Smooth muscle cell (in vitro differentiated cells): ENCODE measurements around the gene OPRL1. TPM values are rescaled to one million over a fixed set of nuclear protein-coding genes. Genes with fewer than 3 reads are reported as not detected.

ENCODE experiments used
- DNase-seq: peaks from one replicate; lab custom pipeline; 2025; ENCODE audit not compliant: unreplicated experiment; lab: John Stamatoyannopoulos, UW
- H2AFZ ChIP-seq: fragments of 200-600 bp; sonication (generic); 2 replicates; pipeline ENCODE4 v1.6.0; 2016; ENCODE audit warnings: antibody characterized with exemption, low read depth, mild to moderate bottlenecking
- H3F3A ChIP-seq: fragments of 200-600 bp; sonication (generic); 2 replicates; pipeline ENCODE4 v1.6.0; 2017; ENCODE audit warnings: antibody characterized with exemption, low read depth
- H3K27ac ChIP-seq: fragments of 200-600 bp; sonication (generic); 2 replicates; pipeline ENCODE4 v1.5.1; 2016; ENCODE audit warnings: low read depth, mild to moderate bottlenecking
- H3K27me3 ChIP-seq: fragments of 200-600 bp; sonication (generic); 2 replicates; pipeline ENCODE4 v1.6.1; 2016; ENCODE audit warnings: low read depth, mild to moderate bottlenecking
- H3K36me3 ChIP-seq: fragments of 200-600 bp; sonication (generic); 2 replicates; pipeline ENCODE4 v1.5.1; 2016; ENCODE audit warnings: low read depth
- H3K4me1 ChIP-seq: fragments of 200-600 bp; sonication (generic); 2 replicates; pipeline ENCODE4 v1.5.1; 2016; ENCODE audit warnings: low read depth
- H3K4me2 ChIP-seq: fragments of 200-600 bp; sonication (generic); 2 replicates; pipeline ENCODE4 v1.6.0; 2016; ENCODE audit warnings: mild to moderate bottlenecking
- H3K4me3 ChIP-seq: fragments of 200-600 bp; sonication (generic); 2 replicates; pipeline ENCODE4 v1.5.1; 2016; ENCODE audit warnings: mild to moderate bottlenecking
- H3K79me2 ChIP-seq: fragments of 200-600 bp; sonication (generic); 2 replicates; pipeline ENCODE4 v1.6.0; 2016; ENCODE audit warnings: low read depth, mild to moderate bottlenecking
- H3K9ac ChIP-seq: fragments of 200-600 bp; sonication (generic); 2 replicates; pipeline ENCODE4 v1.6.0; 2016; ENCODE audit warnings: low read depth
- H3K9me3 ChIP-seq: fragments of 200-600 bp; sonication (generic); replicated peaks from 2 replicates; pipeline ENCODE4 v1.5.1; 2016; ENCODE audit warnings: low read depth
- H4K20me1 ChIP-seq: fragments of 200-600 bp; sonication (generic); 2 replicates; pipeline ENCODE4 v1.6.0; 2016; ENCODE audit warnings: low read depth
- CTCF ChIP-seq: fragments of 200-600 bp; sonication (generic); IDR thresholded peaks from 2 replicates; pipeline ENCODE4 v1.5.1; 2017; ENCODE audit warnings: borderline replicate concordance, mild to moderate bottlenecking, antibody characterized with exemption; ENCODE audit not compliant: insufficient read depth, poor library complexity, severe bottlenecking
- WGBS: methylation state at CpG from one replicate; pipeline ENCODE4 v1.1.7; 2016; ENCODE audit warnings: low lambda C conversion rate; 5-methylcytosine and 5-hydroxymethylcytosine counted together
- polyA plus RNA-seq: library from polyadenylated mRNA; unstranded; fragments of >200 nt; fragmentation: Nextera tagmentation; extraction: Ambion mirVana; gene quantifications from 2 replicates; pipeline ENCODE4 v1.2.1, GENCODE V29; 2016
- total RNA-seq: library from RNA; depleted of rRNA; stranded (reverse); fragments of >200 nt; gene quantifications from 2 replicates; pipeline ENCODE4 v1.2.3, GENCODE V29; 2014

Gene OPRL1
- total and polyA plus RNA-seq, 2 experiments from 2014 or later = 3.1 to 6.4 TPM

- H3K9ac ChIP-seq = no peak overlapping the region
- WGBS = 91% methylated on average over 11 of the region's 11 CpGs
- H3K4me2 ChIP-seq = no peak overlapping the region
- H3K79me2 ChIP-seq = no peaks in the 10 kb centered on the region
- TF ChIP-seq CTCF = no peak
- no peaks in the 10 kb centered on the region for H3K4me1 ChIP-seq
- DNase-seq = no peak
- no peak overlapping the region for H2AFZ ChIP-seq
- no peak overlapping the region for H3K4me3 ChIP-seq
- no peaks in the 10 kb centered on the region for H3F3A ChIP-seq
- H4K20me1 ChIP-seq = no peaks in the 10 kb centered on the region
- no peaks in the 10 kb centered on the region for H3K36me3 ChIP-seq
- H3K9me3 ChIP-seq = no peaks in the 10 kb centered on the region
- H3K27me3 ChIP-seq = peaks cover 7% of the 10 kb centered on the region
- no peak overlapping the region for H3K27ac ChIP-seq
Observed at GRCh38 chr20:64129146-64129782, 49.4 kb downstream of the OPRL1 start.

- WGBS = 92% methylated on average over 5 of the region's 5 CpGs
- peaks cover 4% of the 10 kb centered on the region for H3K27me3 ChIP-seq
- H4K20me1 ChIP-seq = no peaks in the 10 kb centered on the region
- no peaks in the 10 kb centered on the region for H3K36me3 ChIP-seq
- no peaks in the 10 kb centered on the region for H3K4me1 ChIP-seq
- H3K4me2 ChIP-seq = no peak overlapping the region
- no peak overlapping the region for H3K27ac ChIP-seq
- no peak overlapping the region for H2AFZ ChIP-seq
- H3K9me3 ChIP-seq = no peaks in the 10 kb centered on the region
- H3K9ac ChIP-seq = no peak overlapping the region
- H3F3A ChIP-seq = no peaks in the 10 kb centered on the region
- no peak for DNase-seq
- no peaks in the 10 kb centered on the region for H3K79me2 ChIP-seq
- H3K4me3 ChIP-seq = no peak overlapping the region
- TF ChIP-seq CTCF = no peak
Observed at GRCh38 chr20:64130271-64130670, 50.4 kb downstream of the OPRL1 start.

- no peak for DNase-seq
- no peak overlapping the region for H3K4me2 ChIP-seq
- no peak overlapping the region for H3K27ac ChIP-seq
- no peaks in the 10 kb centered on the region for H3K36me3 ChIP-seq
- no peaks in the 10 kb centered on the region for H3K79me2 ChIP-seq
- no peaks in the 10 kb centered on the region for H4K20me1 ChIP-seq
- H3F3A ChIP-seq = no peaks in the 10 kb centered on the region
- no peak overlapping the region for H3K9ac ChIP-seq
- H3K27me3 ChIP-seq = peaks cover 4% of the 10 kb centered on the region
- no peak for TF ChIP-seq CTCF
- H3K4me1 ChIP-seq = no peaks in the 10 kb centered on the region
- 86% methylated on average over 10 of the region's 10 CpGs for WGBS
- H3K4me3 ChIP-seq = no peak overlapping the region
- no peaks in the 10 kb centered on the region for H3K9me3 ChIP-seq
- H2AFZ ChIP-seq = no peak overlapping the region
Observed at GRCh38 chr20:64130876-64131275, 51.0 kb downstream of the OPRL1 start.

- peaks cover 4% of the 10 kb centered on the region for H3K27me3 ChIP-seq
- no peaks in the 10 kb centered on the region for H3F3A ChIP-seq
- TF ChIP-seq CTCF = no peak
- H3K27ac ChIP-seq = no peak overlapping the region
- no peak overlapping the region for H3K4me3 ChIP-seq
- DNase-seq = no peak
- H3K9me3 ChIP-seq = no peaks in the 10 kb centered on the region
- no peak overlapping the region for H2AFZ ChIP-seq
- H3K36me3 ChIP-seq = no peaks in the 10 kb centered on the region
- H3K4me2 ChIP-seq = no peak overlapping the region
- H3K9ac ChIP-seq = no peak overlapping the region
- H3K79me2 ChIP-seq = no peaks in the 10 kb centered on the region
- WGBS = 92% methylated on average over 4 of the region's 4 CpGs
- no peaks in the 10 kb centered on the region for H3K4me1 ChIP-seq
- no peaks in the 10 kb centered on the region for H4K20me1 ChIP-seq
Observed at GRCh38 chr20:64131406-64131805, 51.5 kb downstream of the OPRL1 start.
